HG03565 (cell line): ENCODE measurements around the gene CLCN3.
A peak's percentile ranks its signal among the peaks of the same experiment; 100 is the strongest.
"Not testable (repeated sequence)": the region's sequence is repeated elsewhere in the genome, so short reads cannot be mapped to it uniquely, and the experiment has no call there.

Experiments
- ATAC-seq: cut with Tn5 transposase; IDR thresholded peaks from one replicate; pipeline ENCODE4 v1.9.1; 2021; ENCODE audit warnings: mild to moderate bottlenecking, moderate library complexity; ENCODE audit not compliant: unreplicated experiment

Gene CLCN3

GRCh38 chr4:169619958-169620879, at the start of gene CLCN3:
Gene CLCN3, plus strand, starts transcription at chr4:169620578. Its CDS starts 15,351 bp downstream, at chr4:169635929.
- peak; percentile 82 for ATAC-seq

GRCh38 chr4:169571012-169571411, 49.4 kb upstream of the CLCN3 start:
- not testable (repeated sequence) for ATAC-seq

GRCh38 chr4:169571435-169571834, 48.9 kb upstream of the CLCN3 start:
- no peak for ATAC-seq

GRCh38 chr4:169573889-169574288, 46.5 kb upstream of the CLCN3 start:
- ATAC-seq: peak; percentile 46

- peak; percentile 98 for ATAC-seq
Measured at GRCh38 chr4:169582203-169582602, 38.2 kb upstream of the CLCN3 start.

GRCh38 chr4:169582706-169583105, 37.7 kb upstream of the CLCN3 start:
- ATAC-seq: no peak

GRCh38 chr4:169583563-169583962, 36.8 kb upstream of the CLCN3 start:
- no peak for ATAC-seq

GRCh38 chr4:169593050-169593560, 27.3 kb upstream of the CLCN3 start:
- no peak for ATAC-seq

- ATAC-seq: no peak
Measured at GRCh38 chr4:169594560-169595195, 25.7 kb upstream of the CLCN3 start.

GRCh38 chr4:169601016-169601771, 19.2 kb upstream of the CLCN3 start:
- ATAC-seq: peak; percentile 47

GRCh38 chr4:169603312-169603711, 17.1 kb upstream of the CLCN3 start:
- no peak for ATAC-seq

- peak; percentile 66 for ATAC-seq
Measured at GRCh38 chr4:169604131-169604900, 16.1 kb upstream of the CLCN3 start.

GRCh38 chr4:169604903-169605331, 15.5 kb upstream of the CLCN3 start:
- no peak for ATAC-seq

- no peak for ATAC-seq
Measured at GRCh38 chr4:169611157-169611556, 9.2 kb upstream of the CLCN3 start.

- peak; percentile 90 for ATAC-seq
Measured at GRCh38 chr4:169611991-169612870, 8.1 kb upstream of the CLCN3 start, which contains the start of gene NEK1. Gene NEK1, minus strand, starts transcription at chr4:169612583. Its CDS starts 9,953 bp downstream, at chr4:169602630.

- ATAC-seq: peak; percentile 47
Measured at GRCh38 chr4:169612871-169613859, 7.2 kb upstream of the CLCN3 start.

- ATAC-seq: no peak
Measured at GRCh38 chr4:169615467-169616106, 4.8 kb upstream of the CLCN3 start.
